Fibroblast of pulmonary artery (primary cell): ENCODE results near the gene DENND4A.

ENCODE experiments used
- DNase-seq: peaks from one replicate; pipeline ENCODE4 v3.0.0-alpha.2; 2010; ENCODE audit warnings: low read depth
- H3K4me3 ChIP-seq: replicated peaks from 2 replicates; pipeline ENCODE4 v1.5.1; 2011; ENCODE audit warnings: low read depth, mild to moderate bottlenecking, control low read depth, low read length, moderate library complexity
- CTCF ChIP-seq: IDR thresholded peaks from 2 replicates; pipeline ENCODE4 v1.5.1; 2011; ENCODE audit warnings: mild to moderate bottlenecking, control low read depth, low read length, inconsistent platforms; ENCODE audit errors: missing control alignments

Gene DENND4A

GRCh38 chr15:65758242-65758641 is 33.9 kb downstream of the DENND4A start:
- DNase-seq: no peak
- TF ChIP-seq CTCF: no peak
- H3K4me3 ChIP-seq: no peak overlapping the region

- DNase-seq: peak; percentile 22
- TF ChIP-seq CTCF: no peak
- no peak overlapping the region for H3K4me3 ChIP-seq
These were observed 34.8 kb downstream of the DENND4A start for GRCh38 chr15:65757256-65757655.

- no peak for TF ChIP-seq CTCF
These were observed 39.9 kb downstream of the DENND4A start for GRCh38 chr15:65752151-65752700.

GRCh38 chr15:65751431-65751830 is 40.7 kb downstream of the DENND4A start:
- no peak for DNase-seq
- no peak overlapping the region for H3K4me3 ChIP-seq
- no peak for TF ChIP-seq CTCF

More at GRCh38 chr15:65752151-65752700, 39.9 kb downstream of the DENND4A start:
- H3K4me3 ChIP-seq: no peak overlapping the region
- peak; percentile 38 for DNase-seq

GRCh38 chr15:65747265-65747664 is 44.8 kb downstream of the DENND4A start:
- DNase-seq: no peak
- H3K4me3 ChIP-seq: no peak overlapping the region
- no peak for TF ChIP-seq CTCF

- DNase-seq: no peak
- TF ChIP-seq CTCF: no peak
- H3K4me3 ChIP-seq: no peak overlapping the region
These were observed 48.3 kb downstream of the DENND4A start for GRCh38 chr15:65743637-65744252.

- no peak for TF ChIP-seq CTCF
- no peak overlapping the region for H3K4me3 ChIP-seq
- no peak for DNase-seq
These were observed 51.9 kb downstream of the DENND4A start for GRCh38 chr15:65740148-65740547.
